ENCODE data around the gene OR13J1.
"Not testable (repeated sequence)": the region's sequence is repeated elsewhere in the genome, so short reads cannot be mapped to it uniquely, and the experiment has no call there.

OR13J1 gene

GRCh38 chr9:35908504-35909125 is 38.4 kb upstream of the OR13J1 start:
- Mint-ChIP-seq H3K9me3 (no peaks in the 10 kb centered on the region), H3K27me3 (no peaks in the 10 kb centered on the region), H3K36me3 (ENCODE audit: low read depth) (no peaks in the 10 kb centered on the region), H3K27ac (no peak overlapping the region), H3K4me1 (ENCODE audit: low read depth) (peaks cover 52% of the 10 kb centered on the region), H3K4me3 (no peak overlapping the region)
- DNase-seq, result no peak

GRCh38 chr9:35907711-35908503 is 37.7 kb upstream of the OR13J1 start:
- peaks cover 55% of the 10 kb centered on the region for H3K4me1 Mint-ChIP-seq (ENCODE audit: low read depth)
- H3K27ac Mint-ChIP-seq, result peak overlapping the region; percentile 26
- H3K9me3 Mint-ChIP-seq, result no peaks in the 10 kb centered on the region
- H3K36me3 Mint-ChIP-seq (ENCODE audit: low read depth), result no peaks in the 10 kb centered on the region
- no peaks in the 10 kb centered on the region for H3K27me3 Mint-ChIP-seq
- no peak overlapping the region for H3K4me3 Mint-ChIP-seq
- DNase-seq, result no peak

GRCh38 chr9:35906923-35907699 is 36.9 kb upstream of the OR13J1 start:
- Mint-ChIP-seq H3K4me3 (no peak overlapping the region), H3K36me3 (ENCODE audit: low read depth) (no peaks in the 10 kb centered on the region), H3K4me1 (ENCODE audit: low read depth) (peaks cover 57% of the 10 kb centered on the region), H3K27ac (no peak overlapping the region), H3K9me3 (no peaks in the 10 kb centered on the region), H3K27me3 (no peaks in the 10 kb centered on the region)
- DNase-seq, result no peak

GRCh38 chr9:35905912-35906679 is 35.9 kb upstream of the OR13J1 start, which contains the start of gene HRCT1:
HRCT1 (plus strand) TSS chr9:35906202; CDS start chr9:35906288, 86 bp downstream.
- Mint-ChIP-seq H3K9me3 (no peaks in the 10 kb centered on the region), H3K36me3 (ENCODE audit: low read depth) (no peaks in the 10 kb centered on the region), H3K4me1 (ENCODE audit: low read depth) (peaks cover 48% of the 10 kb centered on the region), H3K27me3 (no peaks in the 10 kb centered on the region), H3K4me3 (no peak within 1 kb of the TSS), H3K27ac (no peak within 1 kb of the TSS)
- DNase-seq, result no peak

GRCh38 chr9:35905051-35905781 is 35.0 kb upstream of the OR13J1 start:
- H3K4me1 Mint-ChIP-seq (ENCODE audit: low read depth), result peaks cover 39% of the 10 kb centered on the region
- H3K27ac Mint-ChIP-seq, result no peak overlapping the region
- no peaks in the 10 kb centered on the region for H3K9me3 Mint-ChIP-seq
- no peak for DNase-seq
- H3K27me3 Mint-ChIP-seq, result no peaks in the 10 kb centered on the region
- no peak overlapping the region for H3K4me3 Mint-ChIP-seq
- H3K36me3 Mint-ChIP-seq (ENCODE audit: low read depth), result no peaks in the 10 kb centered on the region

GRCh38 chr9:35904338-35904737 is 34.1 kb upstream of the OR13J1 start:
- no peak for DNase-seq
- H3K4me1 Mint-ChIP-seq (ENCODE audit: low read depth), result peaks cover 30% of the 10 kb centered on the region
- no peaks in the 10 kb centered on the region for H3K9me3 Mint-ChIP-seq
- no peak overlapping the region for H3K27ac Mint-ChIP-seq
- H3K27me3 Mint-ChIP-seq, result no peaks in the 10 kb centered on the region
- no peaks in the 10 kb centered on the region for H3K36me3 Mint-ChIP-seq (ENCODE audit: low read depth)
- H3K4me3 Mint-ChIP-seq, result no peak overlapping the region

- DNase-seq, result no peak
- H3K4me3 Mint-ChIP-seq, result no peak overlapping the region
- H3K27me3 Mint-ChIP-seq, result no peaks in the 10 kb centered on the region
- no peaks in the 10 kb centered on the region for H3K36me3 Mint-ChIP-seq (ENCODE audit: low read depth)
- no peaks in the 10 kb centered on the region for H3K9me3 Mint-ChIP-seq
- peaks cover 17% of the 10 kb centered on the region for H3K4me1 Mint-ChIP-seq (ENCODE audit: low read depth)
- no peak overlapping the region for H3K27ac Mint-ChIP-seq
Observed at GRCh38 chr9:35903049-35903448, 32.8 kb upstream of the OR13J1 start.

- peaks cover 8% of the 10 kb centered on the region for H3K27me3 Mint-ChIP-seq
- H3K36me3 Mint-ChIP-seq (ENCODE audit: low read depth), result no peaks in the 10 kb centered on the region
- no peaks in the 10 kb centered on the region for H3K9me3 Mint-ChIP-seq
- no peak for DNase-seq
- no peak overlapping the region for H3K4me3 Mint-ChIP-seq
- H3K27ac Mint-ChIP-seq, result no peak overlapping the region
- H3K4me1 Mint-ChIP-seq (ENCODE audit: low read depth), result peaks cover 4% of the 10 kb centered on the region
Observed at GRCh38 chr9:35899021-35899420, 28.8 kb upstream of the OR13J1 start.

- Mint-ChIP-seq H3K27ac (no peak overlapping the region), H3K9me3 (no peaks in the 10 kb centered on the region), H3K36me3 (ENCODE audit: low read depth) (no peaks in the 10 kb centered on the region), H3K27me3 (peaks cover 8% of the 10 kb centered on the region), H3K4me3 (no peak overlapping the region), H3K4me1 (ENCODE audit: low read depth) (peaks cover 4% of the 10 kb centered on the region)
- no peak for DNase-seq
Observed at GRCh38 chr9:35898337-35898736, 28.1 kb upstream of the OR13J1 start.

GRCh38 chr9:35897376-35898099 is 27.3 kb upstream of the OR13J1 start:
- H3K9me3 Mint-ChIP-seq; DNase-seq; H3K27me3 Mint-ChIP-seq; H3K27ac Mint-ChIP-seq; H3K4me1 Mint-ChIP-seq (ENCODE audit: low read depth); H3K36me3 Mint-ChIP-seq (ENCODE audit: low read depth); H3K4me3 Mint-ChIP-seq: not testable (repeated sequence)

GRCh38 chr9:35896570-35896969 is 26.4 kb upstream of the OR13J1 start:
- Mint-ChIP-seq H3K36me3 (ENCODE audit: low read depth) (no peaks in the 10 kb centered on the region), H3K4me3 (no peak overlapping the region), H3K27ac (no peak overlapping the region), H3K27me3 (peaks cover 13% of the 10 kb centered on the region), H3K4me1 (ENCODE audit: low read depth) (no peaks in the 10 kb centered on the region), H3K9me3 (no peaks in the 10 kb centered on the region)
- no peak for DNase-seq

- Mint-ChIP-seq H3K4me1 (ENCODE audit: low read depth) (no peaks in the 10 kb centered on the region), H3K27me3 (peaks cover 14% of the 10 kb centered on the region)
Observed at GRCh38 chr9:35892051-35892450, 21.9 kb upstream of the OR13J1 start.

GRCh38 chr9:35891646-35892045 is 21.4 kb upstream of the OR13J1 start:
- Mint-ChIP-seq H3K9me3 (no peaks in the 10 kb centered on the region), H3K27me3 (peaks cover 14% of the 10 kb centered on the region), H3K36me3 (ENCODE audit: low read depth) (no peaks in the 10 kb centered on the region), H3K4me3 (no peak overlapping the region), H3K4me1 (ENCODE audit: low read depth) (no peaks in the 10 kb centered on the region), H3K27ac (no peak overlapping the region)
- no peak for DNase-seq

More at GRCh38 chr9:35892051-35892450, 21.9 kb upstream of the OR13J1 start:
- H3K27ac Mint-ChIP-seq, result no peak overlapping the region
- no peak overlapping the region for H3K4me3 Mint-ChIP-seq
- no peaks in the 10 kb centered on the region for H3K36me3 Mint-ChIP-seq (ENCODE audit: low read depth)
- no peak for DNase-seq
- H3K9me3 Mint-ChIP-seq, result no peaks in the 10 kb centered on the region
